MM.1S (cell line): ENCODE data around the gene NRSN1.

Experiments used
- DNase-seq: peaks from one replicate; pipeline ENCODE4 v3.0.0-alpha.2; 2015
- H2AFZ ChIP-seq: fragments of 300-600 bp; sonication (generic); 2 replicates; pipeline ENCODE4 v1.6.0; 2016; ENCODE audit warnings: antibody characterized with exemption, low read length
- H3F3A ChIP-seq: fragments of 300-600 bp; sonication (generic); 2 replicates; pipeline ENCODE4 v1.6.1; 2016; ENCODE audit warnings: mild to moderate bottlenecking, antibody characterized with exemption, low read length, moderate library complexity, mixed read lengths; ENCODE audit not compliant: insufficient read depth
- H3K27ac ChIP-seq: fragments of 300-600 bp; sonication (generic); 2 replicates; pipeline ENCODE4 v1.5.1; 2016; ENCODE audit warnings: mild to moderate bottlenecking, low read length
- H3K27me3 ChIP-seq: fragments of 300-600 bp; sonication (generic); replicated peaks from 2 replicates; pipeline ENCODE4 v1.6.0; 2016; ENCODE audit warnings: low read length; ENCODE audit not compliant: insufficient read depth
- H3K36me3 ChIP-seq: fragments of 300-600 bp; sonication (generic); replicated peaks from 2 replicates; pipeline ENCODE4 v1.6.1; 2016; ENCODE audit warnings: mild to moderate bottlenecking, low read length, mixed read lengths; ENCODE audit not compliant: insufficient read depth
- H3K4me1 ChIP-seq: fragments of 300-600 bp; sonication (generic); 2 replicates; pipeline ENCODE4 v1.6.1; 2016; ENCODE audit warnings: low read length, mixed read lengths
- H3K4me2 ChIP-seq: fragments of 300-600 bp; sonication (generic); 2 replicates; pipeline ENCODE4 v1.6.0; 2016; ENCODE audit warnings: low read depth, low read length
- H3K4me3 ChIP-seq: fragments of 300-600 bp; sonication (generic); 2 replicates; pipeline ENCODE4 v1.5.1; 2016; ENCODE audit warnings: low read length, mixed read lengths
- H3K79me2 ChIP-seq: fragments of 300-600 bp; sonication (generic); 2 replicates; pipeline ENCODE4 v1.6.1; 2016; ENCODE audit warnings: mixed run types, low read length, mixed read lengths
- H3K9ac ChIP-seq: fragments of 300-600 bp; sonication (generic); 2 replicates; pipeline ENCODE4 v1.6.1; 2016; ENCODE audit warnings: low read length, mixed read lengths
- H3K9me2 ChIP-seq: fragments of 300-600 bp; sonication (generic); replicated peaks from 2 replicates; pipeline ENCODE4 v1.6.1; 2016; ENCODE audit warnings: mild to moderate bottlenecking, low read length, mixed read lengths; ENCODE audit not compliant: insufficient read depth
- H3K9me3 ChIP-seq: fragments of 300-600 bp; sonication (generic); replicated peaks from 2 replicates; pipeline ENCODE4 v1.6.1; 2016; ENCODE audit warnings: mild to moderate bottlenecking, low read length, mixed read lengths; ENCODE audit not compliant: insufficient read depth
- H4K20me1 ChIP-seq: fragments of 300-600 bp; sonication (generic); 2 replicates; pipeline ENCODE4 v1.6.1; 2016; ENCODE audit warnings: mild to moderate bottlenecking, low read length, moderate library complexity, mixed read lengths; ENCODE audit not compliant: insufficient read depth
- CTCF ChIP-seq: fragments of 300-600 bp; sonication (generic); IDR thresholded peaks from 2 replicates; pipeline ENCODE4 v1.5.1; 2016; ENCODE audit warnings: antibody characterized with exemption, low read length, mixed read lengths
- EZH2 ChIP-seq: fragments of 300-600 bp; sonication (generic); optimal IDR thresholded peaks from 2 replicates; pipeline ENCODE3; 2017; ENCODE audit warnings: low read depth, mild to moderate bottlenecking, antibody characterized with exemption, low read length, mixed read lengths
- EZH2phosphoT487 ChIP-seq: fragments of 300-600 bp; sonication (generic); IDR thresholded peaks from 2 replicates; pipeline ENCODE4 v1.6.1; 2018; ENCODE audit warnings: antibody characterized with exemption, low read length

Gene NRSN1

DNA sequence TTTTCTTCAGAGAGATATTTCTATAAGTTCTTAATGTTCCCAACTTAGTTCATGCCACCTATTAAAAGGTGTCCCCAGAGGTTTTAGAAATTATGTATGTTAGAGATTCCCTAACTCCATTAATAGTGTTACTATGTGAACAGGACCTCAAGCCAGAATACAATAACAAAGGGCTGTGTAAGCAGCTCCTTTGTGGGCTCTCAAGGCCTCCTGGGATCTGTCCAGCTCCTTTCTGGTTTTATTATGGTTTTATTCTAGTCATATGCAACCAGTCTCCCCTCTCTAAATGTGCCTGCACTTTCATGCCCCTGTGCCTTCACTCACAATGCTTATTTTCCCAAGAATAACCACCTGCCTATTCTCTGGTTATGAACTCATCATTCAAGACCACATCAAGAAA, 22.7 kb downstream of the NRSN1 start:
- Histone ChIP-seq H3K27me3 (no peaks in the 10 kb centered on the region), H3K9me2 (no peaks in the 10 kb centered on the region), H2AFZ (no peak overlapping the region), H3K27ac (no peak overlapping the region), H4K20me1 (no peaks in the 10 kb centered on the region), H3K36me3 (no peaks in the 10 kb centered on the region), H3K9ac (no peak overlapping the region), H3K4me2 (no peak overlapping the region), H3F3A (no peaks in the 10 kb centered on the region), H3K4me3 (no peak overlapping the region), H3K79me2 (no peaks in the 10 kb centered on the region), H3K9me3 (no peaks in the 10 kb centered on the region), H3K4me1 (no peaks in the 10 kb centered on the region)
- DNase-seq, result no peak
- TF ChIP-seq EZH2 (no peak), CTCF (no peak), EZH2phosphoT487 (no peak)

- Histone ChIP-seq H3K9me3 (no peaks in the 10 kb centered on the region), H3K36me3 (no peaks in the 10 kb centered on the region), H4K20me1 (no peaks in the 10 kb centered on the region), H3F3A (no peaks in the 10 kb centered on the region), H3K4me3 (no peak overlapping the region), H3K4me1 (no peaks in the 10 kb centered on the region), H3K27me3 (no peaks in the 10 kb centered on the region), H3K9ac (no peak overlapping the region), H3K9me2 (no peaks in the 10 kb centered on the region), H3K27ac (no peak overlapping the region), H3K4me2 (no peak overlapping the region), H2AFZ (no peak overlapping the region), H3K79me2 (no peaks in the 10 kb centered on the region)
- DNase-seq, result no peak
- no peak for TF ChIP-seq EZH2phosphoT487
- no peak for TF ChIP-seq CTCF
- no peak for TF ChIP-seq EZH2
Observed at GRCh38 chr6:24149296-24149695, 23.3 kb downstream of the NRSN1 start.

DNA sequence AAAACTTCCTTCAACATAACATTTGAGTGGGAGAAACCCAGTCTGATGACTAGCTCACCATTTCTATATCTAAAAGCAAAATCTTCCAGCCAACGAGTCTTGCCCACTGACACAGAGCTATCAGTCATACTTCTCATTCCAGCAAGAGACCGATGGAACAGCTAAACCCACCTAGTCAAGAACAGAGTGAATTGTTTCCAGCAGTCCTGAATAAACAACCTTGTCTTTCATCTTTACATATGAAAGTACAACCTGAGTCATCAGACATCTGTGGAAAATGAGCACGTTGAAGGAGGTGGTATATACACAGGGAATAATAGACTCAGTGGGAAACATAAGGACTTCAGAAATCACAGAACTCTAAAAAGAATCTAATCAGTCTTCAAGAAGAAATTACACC, 23.8 kb downstream of the NRSN1 start:
- H4K20me1 ChIP-seq, result no peaks in the 10 kb centered on the region
- H3K27me3 ChIP-seq, result no peaks in the 10 kb centered on the region
- no peaks in the 10 kb centered on the region for H3K9me2 ChIP-seq
- H3K79me2 ChIP-seq, result no peaks in the 10 kb centered on the region
- H3K4me3 ChIP-seq, result no peak overlapping the region
- no peak overlapping the region for H3K9ac ChIP-seq
- no peaks in the 10 kb centered on the region for H3K9me3 ChIP-seq
- H3K36me3 ChIP-seq, result no peaks in the 10 kb centered on the region
- TF ChIP-seq CTCF (no peak), EZH2phosphoT487 (no peak), EZH2 (no peak)
- H3K4me2 ChIP-seq, result no peak overlapping the region
- no peaks in the 10 kb centered on the region for H3F3A ChIP-seq
- no peak overlapping the region for H3K27ac ChIP-seq
- no peaks in the 10 kb centered on the region for H3K4me1 ChIP-seq
- no peak overlapping the region for H2AFZ ChIP-seq
- no peak for DNase-seq
